GM12865 (cell line): ENCODE results near the gene TATDN3.
"Not testable (repeated sequence)": the region's sequence is repeated elsewhere in the genome, so short reads cannot be mapped to it uniquely, and the experiment has no call there.

Source experiments
- DNase-seq: peaks from one replicate; pipeline ENCODE4 v3.0.0; 2010; ENCODE audit warnings: low read depth
- H3K4me3 ChIP-seq: 2 replicates; pipeline ENCODE4 v1.5.1; 2011; ENCODE audit warnings: mild to moderate bottlenecking, low read depth, low read length, control low read depth
- TF ChIP-seq, protein P1 (sequence below): IDR thresholded peaks from 2 replicates; pipeline ENCODE4 v1.5.1; 2011; ENCODE audit warnings: low read length, control low read depth, low read depth, inconsistent platforms; ENCODE audit not compliant: insufficient read depth; ENCODE audit errors: missing control alignments

TATDN3 gene

DNA sequence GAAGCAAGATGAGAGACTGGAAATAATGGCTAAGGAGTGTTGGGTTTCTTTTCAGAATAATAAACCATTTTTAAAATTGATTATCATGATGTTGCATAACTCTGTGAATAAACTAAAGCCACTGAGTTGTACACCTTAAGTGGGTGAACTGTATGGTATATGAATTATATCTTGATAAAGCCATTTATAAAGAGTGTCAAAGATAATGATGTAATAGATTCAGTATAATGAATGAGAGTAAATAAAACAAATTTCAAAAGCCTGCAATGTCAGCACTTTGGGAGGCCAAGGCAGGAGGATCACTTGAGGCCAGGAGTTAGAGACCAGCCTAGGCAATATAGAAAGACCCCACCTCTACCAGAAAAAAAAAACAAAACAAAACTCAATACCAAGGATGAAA lies 16.5 kb upstream of the TATDN3 start:
- TF ChIP-seq, protein P1, sequence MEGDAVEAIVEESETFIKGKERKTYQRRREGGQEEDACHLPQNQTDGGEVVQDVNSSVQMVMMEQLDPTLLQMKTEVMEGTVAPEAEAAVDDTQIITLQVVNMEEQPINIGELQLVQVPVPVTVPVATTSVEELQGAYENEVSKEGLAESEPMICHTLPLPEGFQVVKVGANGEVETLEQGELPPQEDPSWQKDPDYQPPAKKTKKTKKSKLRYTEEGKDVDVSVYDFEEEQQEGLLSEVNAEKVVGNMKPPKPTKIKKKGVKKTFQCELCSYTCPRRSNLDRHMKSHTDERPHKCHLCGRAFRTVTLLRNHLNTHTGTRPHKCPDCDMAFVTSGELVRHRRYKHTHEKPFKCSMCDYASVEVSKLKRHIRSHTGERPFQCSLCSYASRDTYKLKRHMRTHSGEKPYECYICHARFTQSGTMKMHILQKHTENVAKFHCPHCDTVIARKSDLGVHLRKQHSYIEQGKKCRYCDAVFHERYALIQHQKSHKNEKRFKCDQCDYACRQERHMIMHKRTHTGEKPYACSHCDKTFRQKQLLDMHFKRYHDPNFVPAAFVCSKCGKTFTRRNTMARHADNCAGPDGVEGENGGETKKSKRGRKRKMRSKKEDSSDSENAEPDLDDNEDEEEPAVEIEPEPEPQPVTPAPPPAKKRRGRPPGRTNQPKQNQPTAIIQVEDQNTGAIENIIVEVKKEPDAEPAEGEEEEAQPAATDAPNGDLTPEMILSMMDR = no peak
- H3K4me3 ChIP-seq = no peak overlapping the region
- no peak for DNase-seq

DNA sequence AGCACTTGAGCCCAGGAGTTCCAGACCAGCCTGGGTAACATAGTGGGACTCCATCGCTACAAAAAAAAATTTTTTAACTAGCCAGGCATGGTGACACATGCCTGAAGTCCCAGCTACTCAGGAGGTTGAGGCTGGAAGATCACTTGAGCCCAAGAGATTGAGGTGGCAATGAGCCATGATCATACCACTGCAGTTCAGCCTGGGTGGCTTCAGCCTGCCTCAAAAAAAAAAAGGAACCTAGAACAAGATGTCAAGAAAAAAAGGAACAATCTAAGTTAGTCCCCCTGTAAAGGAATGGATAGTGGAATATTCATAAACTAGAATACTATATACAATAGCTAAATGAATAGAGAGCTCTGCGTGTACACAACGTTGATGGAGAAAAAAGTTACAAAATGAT lies 14.5 kb upstream of the TATDN3 start:
- H3K4me3 ChIP-seq = no peak overlapping the region
- TF ChIP-seq, protein P1 = no peak
- no peak for DNase-seq

DNA sequence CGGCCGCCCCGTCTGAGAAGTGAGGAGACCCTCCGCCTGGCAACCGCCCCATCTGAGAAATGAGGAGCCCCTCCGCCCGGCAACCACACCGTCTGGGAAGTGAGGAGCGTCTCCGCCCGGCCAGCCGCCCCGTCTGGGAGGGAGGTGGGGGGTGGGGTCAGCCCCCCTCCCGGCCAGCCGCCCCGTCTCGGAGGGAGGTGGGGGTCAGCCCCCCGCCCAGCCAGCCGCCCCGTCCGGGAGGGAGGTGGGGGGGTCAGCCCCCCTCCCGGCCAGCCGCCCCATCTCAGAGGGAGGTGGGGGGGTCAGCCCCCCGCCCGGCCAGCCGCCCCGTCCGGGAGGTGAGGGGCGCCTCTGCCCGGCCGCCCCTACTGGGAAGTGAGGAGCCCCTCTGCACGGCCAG lies 12.6 kb upstream of the TATDN3 start:
- H3K4me3 ChIP-seq, DNase-seq: not testable (repeated sequence)

DNA sequence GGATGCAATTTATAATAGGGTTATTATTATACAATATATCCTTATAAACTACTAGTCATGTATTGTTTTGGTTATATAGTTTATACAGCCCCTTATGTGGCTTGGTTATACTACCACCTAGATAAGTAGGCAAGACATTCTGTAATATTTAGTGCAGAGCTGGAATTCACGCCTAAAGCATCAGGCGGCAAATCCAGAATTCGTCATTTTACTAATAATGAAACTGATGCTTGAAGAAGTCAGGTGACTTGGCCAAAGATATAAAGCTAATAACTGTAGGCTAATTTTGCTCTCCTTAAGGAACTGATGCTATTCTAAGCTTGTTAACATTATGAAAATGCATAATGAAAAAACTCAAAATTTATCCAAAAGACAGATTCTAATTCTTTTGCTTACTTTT lies 10.9 kb upstream of the TATDN3 start:
- no peak overlapping the region for H3K4me3 ChIP-seq
- no peak for DNase-seq
- TF ChIP-seq, protein P1 = no peak

DNA sequence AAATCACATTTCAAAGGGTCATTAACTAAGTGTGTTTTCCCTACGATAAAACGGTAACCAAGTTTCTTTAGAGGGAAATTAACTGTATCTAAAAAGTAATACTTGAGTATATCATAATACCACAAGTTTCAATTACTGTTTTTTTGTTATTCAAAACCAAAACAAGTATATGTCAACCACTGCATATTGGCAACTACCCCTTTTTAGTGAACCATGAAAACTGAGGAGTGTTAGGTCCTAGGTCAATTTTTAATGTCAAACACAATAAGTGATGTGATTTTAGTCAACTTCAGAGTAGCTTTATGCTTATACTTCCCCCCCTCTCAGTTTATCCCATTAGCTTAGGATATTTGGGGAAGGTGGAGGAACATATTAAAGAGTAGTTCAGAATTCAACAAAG lies 10.5 kb upstream of the TATDN3 start:
- H3K4me3 ChIP-seq = no peak overlapping the region
- DNase-seq = no peak
- TF ChIP-seq, protein P1 = no peak

DNA sequence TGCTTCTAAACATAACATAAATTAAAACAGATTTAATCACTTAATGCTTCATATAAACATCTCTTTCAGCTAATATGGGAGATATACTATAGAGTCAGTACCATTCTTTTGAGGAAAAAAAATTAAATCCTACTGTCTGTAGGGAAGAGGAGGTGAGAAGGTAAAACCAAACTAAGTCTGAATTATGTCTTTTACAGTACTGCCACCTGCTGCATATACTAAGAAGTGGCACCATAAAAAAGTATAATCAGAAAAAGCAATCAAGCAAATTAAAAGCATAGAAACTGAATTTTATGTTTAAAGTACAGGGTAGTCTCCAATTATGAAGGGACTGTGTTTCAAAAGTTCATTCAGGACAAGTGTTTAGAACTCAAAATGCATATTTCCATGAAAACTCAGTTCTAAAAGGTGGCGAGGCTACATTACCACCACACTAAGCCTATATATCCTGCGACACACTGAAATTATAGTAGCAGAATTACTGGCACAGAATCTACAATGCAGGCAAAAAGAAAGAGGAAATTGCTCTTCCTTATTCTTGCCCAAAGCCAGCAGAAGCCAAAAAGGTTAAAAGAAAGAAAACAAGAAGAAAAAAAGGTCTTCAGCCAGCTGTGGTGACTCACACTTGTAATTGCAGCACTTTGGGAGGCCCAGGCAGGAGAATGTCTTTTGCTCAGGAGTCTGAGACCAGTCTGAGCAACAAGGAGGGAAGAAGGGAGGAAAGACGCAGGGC lies 9.1 kb upstream of the TATDN3 start:
- peak; percentile 41 for DNase-seq
- no peak overlapping the region for H3K4me3 ChIP-seq
- TF ChIP-seq, protein P1 = peak; percentile 44

DNA sequence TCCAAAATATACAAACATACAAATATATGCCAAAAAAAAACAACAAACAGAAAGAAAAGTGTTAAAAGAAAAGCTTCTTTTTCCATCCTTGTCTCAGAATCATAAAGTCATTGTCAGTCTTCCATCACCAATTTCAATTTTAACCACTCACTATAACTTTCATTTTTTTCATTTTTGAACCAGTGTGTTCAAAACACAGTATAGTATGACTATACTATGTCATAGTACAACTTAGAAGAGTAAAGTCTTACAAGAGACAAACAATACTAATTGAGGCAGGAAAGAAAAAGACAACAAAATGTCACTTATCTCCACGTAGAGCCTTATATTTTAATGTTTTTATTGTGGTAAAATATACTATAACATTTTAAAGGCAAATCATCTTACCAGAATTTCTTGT lies 7.7 kb upstream of the TATDN3 start:
- TF ChIP-seq, protein P1 = no peak
- DNase-seq = no peak

More for the DNA sequence above, 7.7 kb upstream of the TATDN3 start:
- no peak overlapping the region for H3K4me3 ChIP-seq
